WTC11 (cell line): ENCODE measurements around the gene C1orf198. TPM values are rescaled to one million over a fixed set of nuclear protein-coding genes. Genes with fewer than 3 reads are reported as not detected.

ENCODE experiments used
- ATAC-seq: fragments of 200-7000 bp; cut with Tn5 transposase; 2 replicates; pipeline ENCODE4 v1.10.0; 2021; ENCODE audit warnings: mild to moderate bottlenecking, moderate library complexity
- CTCF ChIA-PET: fragments of 300-600 bp; sonication (Branson Sonifier 250); formaldehyde crosslinking; loops from one replicate; lab custom pipeline; 2021; ENCODE audit warnings: antibody characterized with exemption; lab: Charles Lee
- POLR2A ChIA-PET: fragments of 350-600 bp; sonication (Branson Sonifier 250); formaldehyde crosslinking; loops from one replicate; lab custom pipeline; 2021; ENCODE audit warnings: antibody characterized with exemption; lab: Charles Lee
- DNase-seq: peaks from one replicate; pipeline ENCODE4 v3.0.0; 2021; ENCODE audit warnings: low spot score
- H3K27ac Mint-ChIP-seq: 2 replicates; pipeline ENCODE4 v1.8.0; 2021; ENCODE audit warnings: mixed read lengths
- H3K27me3 Mint-ChIP-seq: 2 replicates; pipeline ENCODE4 v1.8.0; 2021; ENCODE audit warnings: low read depth, mild to moderate bottlenecking, moderate library complexity, mixed read lengths
- H3K36me3 Mint-ChIP-seq: 2 replicates; pipeline ENCODE4 v1.8.0; 2021; ENCODE audit warnings: mixed read lengths
- H3K4me1 Mint-ChIP-seq: 2 replicates; pipeline ENCODE4 v1.8.0; 2022; ENCODE audit warnings: mixed read lengths
- H3K4me3 Mint-ChIP-seq: 2 replicates; pipeline ENCODE4 v1.8.0; 2021; ENCODE audit warnings: mild to moderate bottlenecking, moderate library complexity, mixed read lengths
- H3K9me3 Mint-ChIP-seq: 2 replicates; pipeline ENCODE4 v1.8.0; 2021; ENCODE audit warnings: mixed read lengths
- EMX1 ChIP-seq: fragments of 250-450 bp; sonication (Bioruptor Pico); IDR thresholded peaks from 2 replicates; pipeline ENCODE4 v1.8.0; 2021; ENCODE audit warnings: mild to moderate bottlenecking
- NR1H2 ChIP-seq: sonication (generic); formaldehyde crosslinking; IDR thresholded peaks from 2 replicates; pipeline ENCODE4 v1.9.0; 2021; ENCODE audit warnings: mild to moderate bottlenecking, moderate library complexity, missing genetic modification reagents
- RELA ChIP-seq: sonication (generic); formaldehyde crosslinking; IDR thresholded peaks from 2 replicates; pipeline ENCODE4 v1.8.1; 2022; ENCODE audit warnings: missing genetic modification reagents, mild to moderate bottlenecking, borderline replicate concordance
- SP1 ChIP-seq: sonication (generic); formaldehyde crosslinking; conservative IDR thresholded peaks from 2 replicates; pipeline ENCODE4 v1.8.1; 2022; ENCODE audit warnings: missing genetic modification reagents
- TEAD1 ChIP-seq: sonication (generic); formaldehyde crosslinking; IDR thresholded peaks from 2 replicates; pipeline ENCODE4 v1.8.0; 2022; ENCODE audit warnings: mild to moderate bottlenecking, missing genetic modification reagents
- ZNF396 ChIP-seq: fragments of 250-450 bp; sonication (Bioruptor Pico); IDR thresholded peaks from 2 replicates; pipeline ENCODE4 v1.8.0; 2021; ENCODE audit warnings: mild to moderate bottlenecking, moderate library complexity, borderline replicate concordance
- ZNF423 ChIP-seq: fragments of 250-450 bp; sonication (Bioruptor Pico); IDR thresholded peaks from 2 replicates; pipeline ENCODE4 v2.1.2; 2022; ENCODE audit warnings: mild to moderate bottlenecking, moderate library complexity
- total RNA-seq: library from RNA; stranded (reverse); gene quantifications from 3 replicates; pipeline ENCODE4 v1.2.3, GENCODE V29; 2021
- TF ChIP-seq, protein P1 (sequence below): sonication (generic); formaldehyde crosslinking; IDR thresholded peaks from 2 replicates; pipeline ENCODE4 v1.8.0; 2022; ENCODE audit warnings: mild to moderate bottlenecking, missing genetic modification reagents
- TF ChIP-seq, protein P2 (sequence below): fragments of 250-450 bp; sonication (Bioruptor Pico); IDR thresholded peaks from 2 replicates; pipeline ENCODE4 v1.9.0; 2021; ENCODE audit warnings: moderate library complexity, mild to moderate bottlenecking, inconsistent platforms, borderline replicate concordance
- TF ChIP-seq, protein P3 (sequence below): sonication (generic); formaldehyde crosslinking; conservative IDR thresholded peaks from 2 replicates; pipeline ENCODE4 v1.8.1; 2023; ENCODE audit warnings: mild to moderate bottlenecking, low read depth, missing genetic modification reagents, moderate library complexity
- TF ChIP-seq, protein P4 (sequence below): sonication (generic); formaldehyde crosslinking; IDR thresholded peaks from 2 replicates; pipeline ENCODE4 v1.8.0; 2022; ENCODE audit warnings: mild to moderate bottlenecking, missing genetic modification reagents
- TF ChIP-seq, protein P5 (sequence below): sonication (generic); formaldehyde crosslinking; IDR thresholded peaks from 2 replicates; pipeline ENCODE4 v1.8.1; 2022; ENCODE audit warnings: missing genetic modification reagents, borderline replicate concordance
- TF ChIP-seq, protein P6 (sequence below): sonication (generic); formaldehyde crosslinking; IDR thresholded peaks from 2 replicates; pipeline ENCODE4 v1.8.0; 2022; ENCODE audit warnings: missing genetic modification reagents
- TF ChIP-seq, protein P7 (sequence below): sonication (generic); formaldehyde crosslinking; IDR thresholded peaks from 2 replicates; pipeline ENCODE4 v1.8.0; 2022; ENCODE audit warnings: mild to moderate bottlenecking, missing genetic modification reagents
- TF ChIP-seq, protein P8 (sequence below): sonication (generic); formaldehyde crosslinking; IDR thresholded peaks from 2 replicates; pipeline ENCODE4 v1.8.1; 2022; ENCODE audit warnings: mild to moderate bottlenecking, missing genetic modification reagents, moderate library complexity, borderline replicate concordance
- TF ChIP-seq, protein P9 (sequence below): sonication (generic); formaldehyde crosslinking; IDR thresholded peaks from 2 replicates; pipeline ENCODE4 v1.8.1; 2023; ENCODE audit warnings: mild to moderate bottlenecking, missing genetic modification reagents

C1orf198 gene
- total RNA-seq, 1 experiment from 2014 or later = 26.9 TPM

DNA sequence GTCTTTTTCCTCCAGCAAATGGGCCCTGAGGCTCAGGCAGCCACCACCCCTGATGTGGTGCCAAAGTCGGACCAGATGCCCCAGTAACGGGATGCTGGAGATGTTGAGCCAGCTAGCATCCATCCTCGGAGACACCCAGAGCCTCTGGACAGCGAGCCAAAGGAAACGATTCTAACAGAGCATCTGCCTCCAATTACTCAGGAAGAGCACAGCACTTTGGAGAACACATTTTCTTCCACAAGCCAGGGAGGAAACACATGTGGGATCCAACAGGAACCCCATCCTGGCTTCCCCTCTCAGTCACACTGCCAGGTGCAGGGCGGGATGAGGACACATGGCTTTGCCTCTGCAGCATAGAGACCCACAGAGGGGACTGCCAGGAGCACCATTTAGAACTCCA lies 44.9 kb downstream of the C1orf198 start (continued):
- no peak for TF ChIP-seq ZNF423 (CRISPR knock-in tag)
- TF ChIP-seq, protein P1, sequence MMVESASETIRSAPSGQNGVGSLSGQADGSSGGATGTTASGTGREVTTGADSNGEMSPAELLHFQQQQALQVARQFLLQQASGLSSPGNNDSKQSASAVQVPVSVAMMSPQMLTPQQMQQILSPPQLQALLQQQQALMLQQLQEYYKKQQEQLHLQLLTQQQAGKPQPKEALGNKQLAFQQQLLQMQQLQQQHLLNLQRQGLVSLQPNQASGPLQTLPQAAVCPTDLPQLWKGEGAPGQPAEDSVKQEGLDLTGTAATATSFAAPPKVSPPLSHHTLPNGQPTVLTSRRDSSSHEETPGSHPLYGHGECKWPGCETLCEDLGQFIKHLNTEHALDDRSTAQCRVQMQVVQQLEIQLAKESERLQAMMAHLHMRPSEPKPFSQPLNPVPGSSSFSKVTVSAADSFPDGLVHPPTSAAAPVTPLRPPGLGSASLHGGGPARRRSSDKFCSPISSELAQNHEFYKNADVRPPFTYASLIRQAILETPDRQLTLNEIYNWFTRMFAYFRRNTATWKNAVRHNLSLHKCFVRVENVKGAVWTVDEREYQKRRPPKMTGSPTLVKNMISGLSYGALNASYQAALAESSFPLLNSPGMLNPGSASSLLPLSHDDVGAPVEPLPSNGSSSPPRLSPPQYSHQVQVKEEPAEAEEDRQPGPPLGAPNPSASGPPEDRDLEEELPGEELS = no peak
- TF ChIP-seq, protein P2, sequence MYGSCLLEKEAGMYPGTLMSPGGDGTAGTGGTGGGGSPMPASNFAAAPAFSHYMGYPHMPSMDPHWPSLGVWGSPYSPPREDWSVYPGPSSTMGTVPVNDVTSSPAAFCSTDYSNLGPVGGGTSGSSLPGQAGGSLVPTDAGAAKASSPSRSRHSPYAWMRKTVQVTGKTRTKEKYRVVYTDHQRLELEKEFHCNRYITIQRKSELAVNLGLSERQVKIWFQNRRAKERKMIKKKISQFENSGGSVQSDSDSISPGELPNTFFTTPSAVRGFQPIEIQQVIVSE (CRISPR knock-in tag) = no peak

DNA sequence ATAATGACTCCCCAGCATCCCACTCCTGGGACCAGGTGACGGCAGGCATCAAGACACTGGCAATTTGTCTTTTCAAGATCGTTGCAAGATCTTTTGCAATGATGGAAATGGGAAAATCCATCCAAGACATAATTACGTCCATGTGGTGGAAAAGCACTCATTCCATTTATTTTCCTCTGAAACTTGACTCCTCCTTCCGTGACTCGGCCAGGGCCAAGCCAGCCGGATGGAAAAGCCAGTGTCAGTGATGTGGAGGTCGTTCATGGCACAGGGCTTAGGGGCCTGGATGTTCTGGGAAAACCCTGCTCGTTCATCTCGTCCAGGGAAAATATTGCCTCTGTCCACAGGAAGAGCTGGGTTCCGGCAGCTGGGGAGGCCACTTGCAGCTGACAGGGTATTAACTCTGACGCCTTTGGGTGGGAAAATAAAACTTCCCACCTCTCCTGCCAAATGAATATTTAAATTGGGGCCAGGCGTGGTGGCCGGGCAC lies 46.2 kb downstream of the C1orf198 start:
- ATAC-seq = no peak
- no peak for DNase-seq
- POLR2A ChIA-PET = no interaction called here
- TF ChIP-seq SP1 (CRISPR knock-in tag) = no peak
- TF ChIP-seq RELA = no peak
- TF ChIP-seq, all 79 proteins: peak for 0
- H3K36me3 Mint-ChIP-seq = no peaks in the 10 kb centered on the region
- H3K4me3 Mint-ChIP-seq = no peak overlapping the region
- CTCF ChIA-PET = no interaction called here
- H3K27me3 Mint-ChIP-seq = no peaks in the 10 kb centered on the region; the same call in 1 of the 2 replicates
- H3K4me1 Mint-ChIP-seq = no peaks in the 10 kb centered on the region
- no peaks in the 10 kb centered on the region for H3K9me3 Mint-ChIP-seq
- H3K27ac Mint-ChIP-seq = no peak overlapping the region

DNA sequence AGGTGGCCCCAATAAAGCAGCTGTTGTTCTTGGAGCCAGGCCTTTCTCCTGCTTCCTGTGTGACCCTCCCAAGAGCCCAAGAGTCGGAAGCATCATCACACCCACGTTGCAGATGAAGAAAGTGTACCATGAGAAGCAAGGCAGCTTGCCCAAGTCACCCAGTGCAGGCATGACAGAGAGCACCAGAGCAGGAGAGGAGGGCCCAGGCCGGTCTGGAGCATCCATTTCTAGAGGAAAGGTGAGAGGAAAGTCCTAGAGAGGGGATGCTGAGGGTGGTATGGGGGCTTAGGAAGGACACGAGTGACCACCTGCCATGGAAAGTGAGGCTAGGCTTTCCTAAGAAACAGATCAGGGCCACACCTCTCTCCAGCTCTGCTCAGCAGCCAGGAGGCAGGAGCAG lies 47.0 kb downstream of the C1orf198 start:
- Mint-ChIP-seq H3K36me3 (no peaks in the 10 kb centered on the region), H3K9me3 (no peaks in the 10 kb centered on the region), H3K4me3 (no peak overlapping the region), H3K27me3 (no peaks in the 10 kb centered on the region; the same call in 1 of the 2 replicates), H3K4me1 (no peaks in the 10 kb centered on the region), H3K27ac (no peak overlapping the region)
- ATAC-seq = no peak
- no peak for DNase-seq
- TF ChIP-seq EMX1 (CRISPR knock-in tag) = no peak
- no peak for TF ChIP-seq NR1H2 (CRISPR knock-in tag)
- TF ChIP-seq, protein P3, sequence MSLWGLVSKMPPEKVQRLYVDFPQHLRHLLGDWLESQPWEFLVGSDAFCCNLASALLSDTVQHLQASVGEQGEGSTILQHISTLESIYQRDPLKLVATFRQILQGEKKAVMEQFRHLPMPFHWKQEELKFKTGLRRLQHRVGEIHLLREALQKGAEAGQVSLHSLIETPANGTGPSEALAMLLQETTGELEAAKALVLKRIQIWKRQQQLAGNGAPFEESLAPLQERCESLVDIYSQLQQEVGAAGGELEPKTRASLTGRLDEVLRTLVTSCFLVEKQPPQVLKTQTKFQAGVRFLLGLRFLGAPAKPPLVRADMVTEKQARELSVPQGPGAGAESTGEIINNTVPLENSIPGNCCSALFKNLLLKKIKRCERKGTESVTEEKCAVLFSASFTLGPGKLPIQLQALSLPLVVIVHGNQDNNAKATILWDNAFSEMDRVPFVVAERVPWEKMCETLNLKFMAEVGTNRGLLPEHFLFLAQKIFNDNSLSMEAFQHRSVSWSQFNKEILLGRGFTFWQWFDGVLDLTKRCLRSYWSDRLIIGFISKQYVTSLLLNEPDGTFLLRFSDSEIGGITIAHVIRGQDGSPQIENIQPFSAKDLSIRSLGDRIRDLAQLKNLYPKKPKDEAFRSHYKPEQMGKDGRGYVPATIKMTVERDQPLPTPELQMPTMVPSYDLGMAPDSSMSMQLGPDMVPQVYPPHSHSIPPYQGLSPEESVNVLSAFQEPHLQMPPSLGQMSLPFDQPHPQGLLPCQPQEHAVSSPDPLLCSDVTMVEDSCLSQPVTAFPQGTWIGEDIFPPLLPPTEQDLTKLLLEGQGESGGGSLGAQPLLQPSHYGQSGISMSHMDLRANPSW (CRISPR knock-in tag) = no peak
- TF ChIP-seq, protein P4, sequence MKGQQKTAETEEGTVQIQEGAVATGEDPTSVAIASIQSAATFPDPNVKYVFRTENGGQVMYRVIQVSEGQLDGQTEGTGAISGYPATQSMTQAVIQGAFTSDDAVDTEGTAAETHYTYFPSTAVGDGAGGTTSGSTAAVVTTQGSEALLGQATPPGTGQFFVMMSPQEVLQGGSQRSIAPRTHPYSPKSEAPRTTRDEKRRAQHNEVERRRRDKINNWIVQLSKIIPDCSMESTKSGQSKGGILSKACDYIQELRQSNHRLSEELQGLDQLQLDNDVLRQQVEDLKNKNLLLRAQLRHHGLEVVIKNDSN (CRISPR knock-in tag) = no peak
- TF ChIP-seq TEAD1 = no peak
- TF ChIP-seq, protein P5, sequence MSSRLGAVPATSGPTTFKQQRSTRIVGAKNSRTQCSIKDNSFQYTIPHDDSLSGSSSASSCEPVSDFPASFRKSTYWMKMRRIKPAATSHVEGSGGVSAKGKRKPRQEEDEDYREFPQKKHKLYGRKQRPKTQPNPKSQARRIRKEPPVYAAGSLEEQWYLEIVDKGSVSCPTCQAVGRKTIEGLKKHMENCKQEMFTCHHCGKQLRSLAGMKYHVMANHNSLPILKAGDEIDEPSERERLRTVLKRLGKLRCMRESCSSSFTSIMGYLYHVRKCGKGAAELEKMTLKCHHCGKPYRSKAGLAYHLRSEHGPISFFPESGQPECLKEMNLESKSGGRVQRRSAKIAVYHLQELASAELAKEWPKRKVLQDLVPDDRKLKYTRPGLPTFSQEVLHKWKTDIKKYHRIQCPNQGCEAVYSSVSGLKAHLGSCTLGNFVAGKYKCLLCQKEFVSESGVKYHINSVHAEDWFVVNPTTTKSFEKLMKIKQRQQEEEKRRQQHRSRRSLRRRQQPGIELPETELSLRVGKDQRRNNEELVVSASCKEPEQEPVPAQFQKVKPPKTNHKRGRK (CRISPR knock-in tag) = no peak
- TF ChIP-seq, protein P6, sequence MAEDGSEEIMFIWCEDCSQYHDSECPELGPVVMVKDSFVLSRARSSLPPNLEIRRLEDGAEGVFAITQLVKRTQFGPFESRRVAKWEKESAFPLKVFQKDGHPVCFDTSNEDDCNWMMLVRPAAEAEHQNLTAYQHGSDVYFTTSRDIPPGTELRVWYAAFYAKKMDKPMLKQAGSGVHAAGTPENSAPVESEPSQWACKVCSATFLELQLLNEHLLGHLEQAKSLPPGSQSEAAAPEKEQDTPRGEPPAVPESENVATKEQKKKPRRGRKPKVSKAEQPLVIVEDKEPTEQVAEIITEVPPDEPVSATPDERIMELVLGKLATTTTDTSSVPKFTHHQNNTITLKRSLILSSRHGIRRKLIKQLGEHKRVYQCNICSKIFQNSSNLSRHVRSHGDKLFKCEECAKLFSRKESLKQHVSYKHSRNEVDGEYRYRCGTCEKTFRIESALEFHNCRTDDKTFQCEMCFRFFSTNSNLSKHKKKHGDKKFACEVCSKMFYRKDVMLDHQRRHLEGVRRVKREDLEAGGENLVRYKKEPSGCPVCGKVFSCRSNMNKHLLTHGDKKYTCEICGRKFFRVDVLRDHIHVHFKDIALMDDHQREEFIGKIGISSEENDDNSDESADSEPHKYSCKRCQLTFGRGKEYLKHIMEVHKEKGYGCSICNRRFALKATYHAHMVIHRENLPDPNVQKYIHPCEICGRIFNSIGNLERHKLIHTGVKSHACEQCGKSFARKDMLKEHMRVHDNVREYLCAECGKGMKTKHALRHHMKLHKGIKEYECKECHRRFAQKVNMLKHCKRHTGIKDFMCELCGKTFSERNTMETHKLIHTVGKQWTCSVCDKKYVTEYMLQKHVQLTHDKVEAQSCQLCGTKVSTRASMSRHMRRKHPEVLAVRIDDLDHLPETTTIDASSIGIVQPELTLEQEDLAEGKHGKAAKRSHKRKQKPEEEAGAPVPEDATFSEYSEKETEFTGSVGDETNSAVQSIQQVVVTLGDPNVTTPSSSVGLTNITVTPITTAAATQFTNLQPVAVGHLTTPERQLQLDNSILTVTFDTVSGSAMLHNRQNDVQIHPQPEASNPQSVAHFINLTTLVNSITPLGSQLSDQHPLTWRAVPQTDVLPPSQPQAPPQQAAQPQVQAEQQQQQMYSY (CRISPR knock-in tag) = no peak
- no peak for TF ChIP-seq ZNF396 (CRISPR knock-in tag)
- TF ChIP-seq, protein P7, sequence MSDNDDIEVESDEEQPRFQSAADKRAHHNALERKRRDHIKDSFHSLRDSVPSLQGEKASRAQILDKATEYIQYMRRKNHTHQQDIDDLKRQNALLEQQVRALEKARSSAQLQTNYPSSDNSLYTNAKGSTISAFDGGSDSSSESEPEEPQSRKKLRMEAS = no peak
- TF ChIP-seq, protein P8, sequence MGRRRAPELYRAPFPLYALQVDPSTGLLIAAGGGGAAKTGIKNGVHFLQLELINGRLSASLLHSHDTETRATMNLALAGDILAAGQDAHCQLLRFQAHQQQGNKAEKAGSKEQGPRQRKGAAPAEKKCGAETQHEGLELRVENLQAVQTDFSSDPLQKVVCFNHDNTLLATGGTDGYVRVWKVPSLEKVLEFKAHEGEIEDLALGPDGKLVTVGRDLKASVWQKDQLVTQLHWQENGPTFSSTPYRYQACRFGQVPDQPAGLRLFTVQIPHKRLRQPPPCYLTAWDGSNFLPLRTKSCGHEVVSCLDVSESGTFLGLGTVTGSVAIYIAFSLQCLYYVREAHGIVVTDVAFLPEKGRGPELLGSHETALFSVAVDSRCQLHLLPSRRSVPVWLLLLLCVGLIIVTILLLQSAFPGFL = no peak
- TF ChIP-seq, protein P9, sequence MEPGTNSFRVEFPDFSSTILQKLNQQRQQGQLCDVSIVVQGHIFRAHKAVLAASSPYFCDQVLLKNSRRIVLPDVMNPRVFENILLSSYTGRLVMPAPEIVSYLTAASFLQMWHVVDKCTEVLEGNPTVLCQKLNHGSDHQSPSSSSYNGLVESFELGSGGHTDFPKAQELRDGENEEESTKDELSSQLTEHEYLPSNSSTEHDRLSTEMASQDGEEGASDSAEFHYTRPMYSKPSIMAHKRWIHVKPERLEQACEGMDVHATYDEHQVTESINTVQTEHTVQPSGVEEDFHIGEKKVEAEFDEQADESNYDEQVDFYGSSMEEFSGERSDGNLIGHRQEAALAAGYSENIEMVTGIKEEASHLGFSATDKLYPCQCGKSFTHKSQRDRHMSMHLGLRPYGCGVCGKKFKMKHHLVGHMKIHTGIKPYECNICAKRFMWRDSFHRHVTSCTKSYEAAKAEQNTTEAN (CRISPR knock-in tag) = no peak
- ChIA-PET CTCF (interaction anchor here (1.7 kb wide), 1 partner anchor 179 kb away, joined by 5 read pairs; the partner anchor contains the start of gene COG2), POLR2A (no interaction called here)
